GM12878 (cell line): ENCODE measurements around the gene COL21A1. TPM values are rescaled to one million over a fixed set of nuclear protein-coding genes. Genes with fewer than 3 reads are reported as not detected.

Experiments
- ATAC-seq: fragments of 200-7000 bp; cut with Tn5 transposase; 3 replicates; pipeline ENCODE4 v1.9.1; 2020; ENCODE audit warnings: mild to moderate bottlenecking, moderate library complexity
- BruUV-seq: library from RNA; stranded (reverse); fragments of 400-500 nt; replicated peaks from 2 replicates; lab custom pipeline; 2021; lab: Mats Ljungman, UMichigan
- CTCF ChIA-PET: fragments of 300-600 bp; sonication (Branson Sonifier 250); formaldehyde crosslinking; extraction: SDS; loops from one replicate; lab custom pipeline; 2021; ENCODE audit warnings: inconsistent platforms; lab: Yijun Ruan, JAX
- POLR2A ChIA-PET: fragments of 350-600 bp; formaldehyde crosslinking; extraction: SDS; loops from one replicate; lab custom pipeline; 2021; ENCODE audit warnings: inconsistent platforms; lab: Charles Lee
- RAD21 ChIA-PET: fragments of 300-600 bp; sonication (Branson Sonifier 250); formaldehyde crosslinking; loops from one replicate; lab custom pipeline; 2023; ENCODE audit warnings: antibody characterized with exemption; ENCODE audit not compliant: unreplicated experiment; lab: Charles Lee
- SMC1A ChIA-PET: fragments of 300-600 bp; sonication (Branson Sonifier 250); formaldehyde crosslinking; loops from one replicate; lab custom pipeline; 2023; ENCODE audit not compliant: unreplicated experiment, uncharacterized antibody; lab: Charles Lee
- DNase-seq: peaks from one replicate; pipeline ENCODE4 v3.0.0-alpha.2; 2011; ENCODE audit warnings: low read depth, low spot score
- FAIRE-seq: peaks from 3 replicates; lab custom pipeline; 2011; peaks lifted over from hg19 to GRCh38; lab: Jason Lieb, UNC
- H2AFZ ChIP-seq: 2 replicates; pipeline ENCODE4 v1.6.0; 2011; ENCODE audit warnings: low read depth, low read length, control low read depth; ENCODE audit not compliant: control insufficient read depth
- H3K27ac ChIP-seq: 2 replicates; pipeline ENCODE4 v1.5.1; 2011; ENCODE audit warnings: control low read depth; ENCODE audit not compliant: control insufficient read depth, insufficient read depth
- H3K27me3 ChIP-seq, 2 experiments: replicated peaks in 1 of 2; 2 replicates each; pipeline versions ENCODE4 v1.6.0 to v1.6.1; 2011; ENCODE audit warnings: low read length in 1 of 2; ENCODE audit not compliant: control insufficient read depth in 2 of 2, insufficient read depth in 2 of 2
- H3K36me3 ChIP-seq, 2 experiments: 2 replicates each; pipeline ENCODE4 v1.5.1; 2011; ENCODE audit warnings: low read length in 1 of 2; ENCODE audit not compliant: control insufficient read depth in 2 of 2, insufficient read depth in 2 of 2
- H3K4me1 ChIP-seq: 2 replicates; pipeline ENCODE4 v1.6.1; 2011; ENCODE audit warnings: mild to moderate bottlenecking, low read length, moderate library complexity, mixed read lengths; ENCODE audit not compliant: control insufficient read depth, insufficient read depth
- H3K4me2 ChIP-seq: 2 replicates; pipeline ENCODE4 v1.6.0; 2011; ENCODE audit warnings: control low read depth; ENCODE audit not compliant: control insufficient read depth, insufficient read depth
- H3K4me3 ChIP-seq: fragments of 200-600 bp; sonication (generic); 2 replicates; pipeline ENCODE4 v1.5.1; 2016
- H3K79me2 ChIP-seq: 2 replicates; pipeline ENCODE4 v1.6.0; 2011; ENCODE audit warnings: low read length; ENCODE audit not compliant: control insufficient read depth, insufficient read depth
- H3K9ac ChIP-seq: 2 replicates; pipeline ENCODE4 v1.8.0; 2011; ENCODE audit warnings: low read length, control low read depth, mixed read lengths; ENCODE audit not compliant: control insufficient read depth, insufficient read depth
- H3K9me3 ChIP-seq: replicated peaks from 3 replicates; pipeline ENCODE4 v1.5.1; 2011; ENCODE audit warnings: mild to moderate bottlenecking, low read length; ENCODE audit not compliant: control insufficient read depth, insufficient read depth
- H4K20me1 ChIP-seq: 2 replicates; pipeline ENCODE4 v1.6.0; 2011; ENCODE audit not compliant: control insufficient read depth, insufficient read depth
- CHD1 ChIP-seq: IDR thresholded peaks from 2 replicates; pipeline ENCODE4 v1.6.1; 2012; ENCODE audit warnings: low read depth, low read length, improper control_type of control experiment
- MYB ChIP-seq: fragments of 150-350 bp; IDR thresholded peaks from 2 replicates; pipeline ENCODE4 v1.6.1; 2014; ENCODE audit warnings: mild to moderate bottlenecking, low read depth, low read length, borderline replicate concordance
- NR2F1 ChIP-seq: fragments of 450-650 bp; conservative IDR thresholded peaks from 2 replicates; pipeline ENCODE4 v1.6.1; 2017; ENCODE audit warnings: mild to moderate bottlenecking
- RELA ChIP-seq: fragments of 450-650 bp; IDR thresholded peaks from 2 replicates; pipeline ENCODE4 v1.8.0; 2014; ENCODE audit warnings: borderline replicate concordance; ENCODE audit not compliant: partially characterized antibody
- RFX5 ChIP-seq: IDR thresholded peaks from 2 replicates; pipeline ENCODE4 v1.6.1; 2011; ENCODE audit warnings: low read depth, low read length, improper control_type of control experiment
- SRF ChIP-seq, 2 experiments: IDR thresholded peaks; 2 replicates each; pipeline ENCODE4 v1.6.1; 2011; ENCODE audit warnings: low read depth in 2 of 2, low read length in 2 of 2, mild to moderate bottlenecking in 1 of 2, moderate library complexity in 1 of 2
- TCF12 ChIP-seq: IDR thresholded peaks from 2 replicates; pipeline ENCODE4 v1.6.1; 2011; ENCODE audit warnings: low read depth, mild to moderate bottlenecking, low read length
- WGBS: methylation state at CpG from one replicate; pipeline ENCODE4 v1.1.6; 2016; ENCODE audit warnings: low lambda C conversion rate; ENCODE audit not compliant: insufficient replicate concordance, insufficient coverage; ENCODE audit errors: missing lambda C conversion rate; 5-methylcytosine and 5-hydroxymethylcytosine counted together
- in situ Hi-C: fragments of 300-500 bp; cut with MboI; formaldehyde crosslinking; loops from 9 replicates; pipeline ENCODE4 v1.14.3; 2018; ENCODE audit warnings: mixed read lengths
- intact Hi-C: fragments of 100-400 bp; cut with micrococcal nuclease; formaldehyde crosslinking; loops from one replicate; pipeline ENCODE4 v1.14.2; 2022; ENCODE audit not compliant: unreplicated experiment
- polyA plus RNA-seq, 11 experiments: library from polyadenylated mRNA; depleted of rRNA in 4 of 11; unstranded in 6 of 11; stranded (reverse) in 5 of 11; fragments of >200 nt; fragmentation: Nextera tagmentation in 4 of 11; fragmentation: Illumina TruSeq in 1 of 11; extraction: Ambion mirVana in 4 of 11; extraction: Trizol in 1 of 11; gene quantifications; 1 replicate in 1 of 11; 2 replicates in 10 of 11; pipeline versions ENCODE4 v1.2.1 to v1.2.3, GENCODE V29; 2011 to 2016; ENCODE audit warnings: inconsistent platforms in 2 of 11, missing spikeins in 2 of 11, low read depth in 1 of 11
- total RNA-seq, 4 experiments: library from RNA; depleted of rRNA in 3 of 4; stranded (reverse); fragments of >200 nt in 3 of 4; fragmentation: Illumina TruSeq in 1 of 4; extraction: Trizol in 1 of 4; gene quantifications; 2 replicates each; pipeline versions ENCODE4 v1.2.1 to v1.2.3, GENCODE V29; 2013 to 2021
- TF ChIP-seq, protein P1 (sequence below): fragments of 450-650 bp; IDR thresholded peaks from 2 replicates; pipeline ENCODE4 v1.6.1; 2017; ENCODE audit warnings: low read depth, mild to moderate bottlenecking, moderate library complexity
- TF ChIP-seq, protein P2 (sequence below): fragments of 450-650 bp; formaldehyde crosslinking; IDR thresholded peaks from 2 replicates; pipeline ENCODE4 v1.4.0; 2020; ENCODE audit warnings: mild to moderate bottlenecking, moderate library complexity
- TF ChIP-seq, protein P3 (sequence below), 3 experiments: IDR thresholded peaks in 2 of 3; conservative IDR thresholded peaks in 1 of 3; 2 replicates each; pipeline ENCODE4 v1.5.1; 2011; ENCODE audit warnings: low read depth in 3 of 3, low read length in 3 of 3, mild to moderate bottlenecking in 3 of 3, control low read depth in 2 of 3, moderate library complexity in 2 of 3, inconsistent platforms in 1 of 3, mixed read lengths in 1 of 3; ENCODE audit not compliant: control insufficient read depth in 2 of 3, insufficient read depth in 1 of 3; ENCODE audit errors: extremely low read depth in 1 of 3

COL21A1 gene
- total and polyA plus RNA-seq, 10 of the 15 experiments (the other 5 are each of a cell fraction or from before 2014, with no cell fraction given): 0.10 TPM; not detected in 9

DNA sequence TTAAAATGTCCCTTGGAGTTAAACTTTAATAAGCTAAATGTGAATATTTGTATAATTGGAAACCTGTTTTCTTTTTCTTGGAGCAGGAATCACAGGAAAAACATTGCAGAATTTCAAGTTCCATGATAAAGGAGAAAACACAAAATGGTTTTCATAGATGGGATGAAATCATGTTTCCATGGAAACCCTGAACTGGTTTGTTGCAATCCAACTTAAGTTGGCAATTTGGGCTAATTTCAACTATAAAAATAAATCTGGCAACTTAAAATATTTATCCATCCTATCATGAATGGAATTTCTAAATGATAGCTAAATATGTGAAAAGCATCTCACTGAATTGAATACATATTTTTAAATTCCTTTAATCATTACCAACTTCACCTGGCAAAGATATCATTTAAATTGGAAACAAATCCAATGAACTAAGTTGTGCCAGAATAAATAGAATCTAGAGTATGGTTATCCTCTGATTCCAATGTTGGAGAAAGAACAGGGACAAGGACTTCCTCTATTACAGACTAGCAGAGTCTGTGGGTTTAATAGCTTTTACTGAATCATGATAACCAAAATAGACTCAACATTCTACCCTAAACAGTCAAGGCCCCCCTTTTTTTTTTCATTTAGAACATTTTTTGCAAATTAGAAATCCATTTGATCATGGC, 33.2 kb downstream of the COL21A1 start:
- no peak for FAIRE-seq
- H4K20me1 ChIP-seq: no peaks in the 10 kb centered on the region
- no TSS peak for BruUV-seq

DNA sequence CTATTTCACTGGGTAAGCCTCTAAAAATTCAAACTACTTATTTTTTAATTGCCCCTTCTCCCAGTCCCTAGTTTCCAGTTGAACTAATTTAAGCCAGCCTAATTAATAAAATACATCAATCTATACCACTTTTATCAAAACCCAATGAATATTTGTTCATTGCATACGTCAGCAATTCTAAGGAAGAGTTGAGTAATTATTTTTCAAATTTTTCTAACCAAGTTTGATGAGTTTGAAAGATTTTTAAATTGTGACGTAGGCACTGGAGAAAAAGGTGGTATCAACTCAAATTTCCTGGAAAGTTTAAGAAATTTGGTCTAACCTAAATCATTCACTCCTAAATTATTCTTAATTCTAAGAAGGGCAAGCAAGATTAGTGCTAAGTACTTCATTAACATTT, 35.7 kb downstream of the COL21A1 start:
- Histone ChIP-seq H3K9ac (no peak overlapping the region), H3K4me3 (no peak overlapping the region), H3K4me1 (no peaks in the 10 kb centered on the region), H3K36me3 (no peaks in the 10 kb centered on the region), H3K4me2 (no peak overlapping the region), H3K27me3 (no peaks in the 10 kb centered on the region), H4K20me1 (no peaks in the 10 kb centered on the region), H3K9me3 (no peaks in the 10 kb centered on the region), H2AFZ (no peak overlapping the region), H3K27ac (no peak overlapping the region), H3K79me2 (no peaks in the 10 kb centered on the region)
- ChIA-PET SMC1A (no interaction called here), RAD21 (no interaction called here), POLR2A (no interaction called here), CTCF (no interaction called here)
- BruUV-seq: no TSS peak
- no peak for DNase-seq
- no peak for FAIRE-seq
- ATAC-seq: no peak
- intact Hi-C loops: loop anchor here (5.0 kb wide), 1 partner anchor 46 kb away; no protein-coding TSS in a partner anchor
- in situ Hi-C loops: no loop called here
- 0% methylated on average over 2 of the region's 2 CpGs for WGBS
- TF ChIP-seq, protein P1, sequence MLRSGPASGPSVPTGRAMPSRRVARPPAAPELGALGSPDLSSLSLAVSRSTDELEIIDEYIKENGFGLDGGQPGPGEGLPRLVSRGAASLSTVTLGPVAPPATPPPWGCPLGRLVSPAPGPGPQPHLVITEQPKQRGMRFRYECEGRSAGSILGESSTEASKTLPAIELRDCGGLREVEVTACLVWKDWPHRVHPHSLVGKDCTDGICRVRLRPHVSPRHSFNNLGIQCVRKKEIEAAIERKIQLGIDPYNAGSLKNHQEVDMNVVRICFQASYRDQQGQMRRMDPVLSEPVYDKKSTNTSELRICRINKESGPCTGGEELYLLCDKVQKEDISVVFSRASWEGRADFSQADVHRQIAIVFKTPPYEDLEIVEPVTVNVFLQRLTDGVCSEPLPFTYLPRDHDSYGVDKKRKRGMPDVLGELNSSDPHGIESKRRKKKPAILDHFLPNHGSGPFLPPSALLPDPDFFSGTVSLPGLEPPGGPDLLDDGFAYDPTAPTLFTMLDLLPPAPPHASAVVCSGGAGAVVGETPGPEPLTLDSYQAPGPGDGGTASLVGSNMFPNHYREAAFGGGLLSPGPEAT: no peak
- TF ChIP-seq, protein P2, sequence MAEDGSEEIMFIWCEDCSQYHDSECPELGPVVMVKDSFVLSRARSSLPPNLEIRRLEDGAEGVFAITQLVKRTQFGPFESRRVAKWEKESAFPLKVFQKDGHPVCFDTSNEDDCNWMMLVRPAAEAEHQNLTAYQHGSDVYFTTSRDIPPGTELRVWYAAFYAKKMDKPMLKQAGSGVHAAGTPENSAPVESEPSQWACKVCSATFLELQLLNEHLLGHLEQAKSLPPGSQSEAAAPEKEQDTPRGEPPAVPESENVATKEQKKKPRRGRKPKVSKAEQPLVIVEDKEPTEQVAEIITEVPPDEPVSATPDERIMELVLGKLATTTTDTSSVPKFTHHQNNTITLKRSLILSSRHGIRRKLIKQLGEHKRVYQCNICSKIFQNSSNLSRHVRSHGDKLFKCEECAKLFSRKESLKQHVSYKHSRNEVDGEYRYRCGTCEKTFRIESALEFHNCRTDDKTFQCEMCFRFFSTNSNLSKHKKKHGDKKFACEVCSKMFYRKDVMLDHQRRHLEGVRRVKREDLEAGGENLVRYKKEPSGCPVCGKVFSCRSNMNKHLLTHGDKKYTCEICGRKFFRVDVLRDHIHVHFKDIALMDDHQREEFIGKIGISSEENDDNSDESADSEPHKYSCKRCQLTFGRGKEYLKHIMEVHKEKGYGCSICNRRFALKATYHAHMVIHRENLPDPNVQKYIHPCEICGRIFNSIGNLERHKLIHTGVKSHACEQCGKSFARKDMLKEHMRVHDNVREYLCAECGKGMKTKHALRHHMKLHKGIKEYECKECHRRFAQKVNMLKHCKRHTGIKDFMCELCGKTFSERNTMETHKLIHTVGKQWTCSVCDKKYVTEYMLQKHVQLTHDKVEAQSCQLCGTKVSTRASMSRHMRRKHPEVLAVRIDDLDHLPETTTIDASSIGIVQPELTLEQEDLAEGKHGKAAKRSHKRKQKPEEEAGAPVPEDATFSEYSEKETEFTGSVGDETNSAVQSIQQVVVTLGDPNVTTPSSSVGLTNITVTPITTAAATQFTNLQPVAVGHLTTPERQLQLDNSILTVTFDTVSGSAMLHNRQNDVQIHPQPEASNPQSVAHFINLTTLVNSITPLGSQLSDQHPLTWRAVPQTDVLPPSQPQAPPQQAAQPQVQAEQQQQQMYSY: no peak
- TF ChIP-seq SRF (IDR thresholded peaks at IDR 0.05; ENCODE audit: low read depth in 2 of 2, low read length in 2 of 2) (no peak), RFX5 (no peak), MYB (no peak)
- TF ChIP-seq, protein P3, sequence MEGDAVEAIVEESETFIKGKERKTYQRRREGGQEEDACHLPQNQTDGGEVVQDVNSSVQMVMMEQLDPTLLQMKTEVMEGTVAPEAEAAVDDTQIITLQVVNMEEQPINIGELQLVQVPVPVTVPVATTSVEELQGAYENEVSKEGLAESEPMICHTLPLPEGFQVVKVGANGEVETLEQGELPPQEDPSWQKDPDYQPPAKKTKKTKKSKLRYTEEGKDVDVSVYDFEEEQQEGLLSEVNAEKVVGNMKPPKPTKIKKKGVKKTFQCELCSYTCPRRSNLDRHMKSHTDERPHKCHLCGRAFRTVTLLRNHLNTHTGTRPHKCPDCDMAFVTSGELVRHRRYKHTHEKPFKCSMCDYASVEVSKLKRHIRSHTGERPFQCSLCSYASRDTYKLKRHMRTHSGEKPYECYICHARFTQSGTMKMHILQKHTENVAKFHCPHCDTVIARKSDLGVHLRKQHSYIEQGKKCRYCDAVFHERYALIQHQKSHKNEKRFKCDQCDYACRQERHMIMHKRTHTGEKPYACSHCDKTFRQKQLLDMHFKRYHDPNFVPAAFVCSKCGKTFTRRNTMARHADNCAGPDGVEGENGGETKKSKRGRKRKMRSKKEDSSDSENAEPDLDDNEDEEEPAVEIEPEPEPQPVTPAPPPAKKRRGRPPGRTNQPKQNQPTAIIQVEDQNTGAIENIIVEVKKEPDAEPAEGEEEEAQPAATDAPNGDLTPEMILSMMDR (IDR thresholded peaks at IDR 0.05 in 2 of 3, conservative IDR thresholded peaks at IDR 0.05 in 1 of 3; ENCODE audit: control insufficient read depth in 2 of 3, extremely low read depth in 1 of 3, insufficient read depth in 1 of 3, low read depth in 3 of 3, low read length in 3 of 3): no peak

More for the DNA sequence above, 33.2 kb downstream of the COL21A1 start:
- no peak overlapping the region for H3K27ac ChIP-seq
- ChIA-PET POLR2A (no interaction called here), RAD21 (no interaction called here), SMC1A (no interaction called here), CTCF (interaction anchor here (0.5 kb wide), 1 partner anchor 112 kb away, joined by 3 read pairs; no protein-coding TSS in a partner anchor)
- no peaks in the 10 kb centered on the region for H3K36me3 ChIP-seq
- H3K27me3 ChIP-seq: no peaks in the 10 kb centered on the region
- in situ Hi-C loops (no loop called here), intact Hi-C loops (loop anchor here (5.0 kb wide), 1 partner anchor 43 kb away; no protein-coding TSS in a partner anchor)
- no peak overlapping the region for H2AFZ ChIP-seq
- DNase-seq (no peak), ATAC-seq (no peak)
- H3K79me2 ChIP-seq: no peaks in the 10 kb centered on the region
- H3K4me3 ChIP-seq: no peak overlapping the region
- no peak overlapping the region for H3K4me2 ChIP-seq
- no peak overlapping the region for H3K9ac ChIP-seq
- H3K9me3 ChIP-seq: no peaks in the 10 kb centered on the region
- TF ChIP-seq TCF12 (no peak), NR2F1 (no peak), RELA (no peak), CHD1 (no peak)
- no peaks in the 10 kb centered on the region for H3K4me1 ChIP-seq
